PC-9 (cell line): Measurements from ENCODE around the gene RC3H2. TPM values are rescaled to one million over a fixed set of nuclear protein-coding genes. Genes with fewer than 3 reads are reported as not detected.
"Not testable (repeated sequence)": the region's sequence is repeated elsewhere in the genome, so short reads cannot be mapped to it uniquely, and the experiment has no call there.

ENCODE experiments used
- BruUV-seq: library from RNA; stranded (reverse); fragments of 400-500 nt; replicated peaks from 2 replicates; lab custom pipeline; 2021; lab: Mats Ljungman, UMichigan
- CTCF ChIA-PET: fragments of 300-600 bp; sonication (Branson Sonifier 250); formaldehyde crosslinking; loops from one replicate; lab custom pipeline; 2022; ENCODE audit warnings: antibody characterized with exemption; lab: Charles Lee
- POLR2A ChIA-PET: fragments of 300-600 bp; sonication (Branson Sonifier 250); formaldehyde crosslinking; loops from one replicate; lab custom pipeline; 2022; ENCODE audit warnings: antibody characterized with exemption; ENCODE audit not compliant: unreplicated experiment; lab: Charles Lee
- DNase-seq, 2 experiments: peaks; one replicate each; pipeline versions ENCODE4 v3.0.0 to v3.0.0-alpha.2; 2015 to 2022; ENCODE audit warnings: mixed read lengths in 1 of 2
- H2AFZ ChIP-seq: fragments of 200-600 bp; sonication (generic); 2 replicates; pipeline ENCODE4 v1.8.1; 2017; ENCODE audit warnings: antibody characterized with exemption
- H3F3A ChIP-seq: fragments of 200-600 bp; sonication (generic); 2 replicates; pipeline ENCODE4 v1.8.1; 2017; ENCODE audit warnings: antibody characterized with exemption, mild to moderate bottlenecking, low read depth; ENCODE audit not compliant: insufficient read depth
- H3K27ac ChIP-seq: fragments of 200-600 bp; sonication (generic); 2 replicates; pipeline ENCODE4 v1.6.1; 2016; ENCODE audit warnings: mixed run types
- H3K27me3 ChIP-seq: fragments of 200-600 bp; sonication (generic); 2 replicates; pipeline ENCODE4 v1.6.1; 2016; ENCODE audit warnings: low read depth, mixed run types; ENCODE audit not compliant: insufficient read depth
- H3K36me3 ChIP-seq: fragments of 200-600 bp; sonication (generic); 2 replicates; pipeline ENCODE4 v1.6.1; 2016; ENCODE audit warnings: low read depth, mixed run types
- H3K4me1 ChIP-seq: fragments of 200-600 bp; sonication (generic); replicated peaks from 2 replicates; pipeline ENCODE4 v1.6.1; 2016; ENCODE audit warnings: mixed run types; ENCODE audit not compliant: insufficient read depth
- H3K4me2 ChIP-seq: fragments of 200-600 bp; sonication (generic); 2 replicates; pipeline ENCODE4 v1.6.1; 2017; ENCODE audit warnings: mixed run types
- H3K4me3 ChIP-seq: fragments of 200-600 bp; sonication (generic); 2 replicates; pipeline ENCODE4 v1.6.1; 2016; ENCODE audit warnings: mixed run types
- H3K79me2 ChIP-seq: fragments of 200-600 bp; sonication (generic); 2 replicates; pipeline ENCODE4 v1.6.1; 2017; ENCODE audit warnings: low read depth, mixed run types
- H3K9me2 ChIP-seq: fragments of 200-600 bp; sonication (generic); 2 replicates; pipeline ENCODE4 v1.8.1; 2017; ENCODE audit warnings: mild to moderate bottlenecking; ENCODE audit not compliant: insufficient read depth
- H3K9me3 ChIP-seq: fragments of 200-600 bp; sonication (generic); 2 replicates; pipeline ENCODE4 v1.8.1; 2016; ENCODE audit warnings: low read depth; ENCODE audit not compliant: insufficient read depth
- H4K20me1 ChIP-seq: fragments of 200-600 bp; sonication (generic); 2 replicates; pipeline ENCODE4 v1.8.1; 2017; ENCODE audit not compliant: insufficient read depth
- CTCF ChIP-seq: fragments of 200-600 bp; sonication (generic); conservative IDR thresholded peaks from 2 replicates; pipeline ENCODE4 v1.6.1; 2017; ENCODE audit warnings: mixed run types, antibody characterized with exemption, mild to moderate bottlenecking, moderate library complexity
- EZH2 ChIP-seq: fragments of 200-600 bp; sonication (generic); IDR thresholded peaks from 2 replicates; pipeline ENCODE4 v1.8.0; 2017; ENCODE audit warnings: antibody characterized with exemption, low read depth
- intact Hi-C: fragments of 100-400 bp; cut with micrococcal nuclease; formaldehyde crosslinking; loops from one replicate; pipeline ENCODE4 v1.10.0; 2022; ENCODE audit not compliant: unreplicated experiment
- total RNA-seq: library from RNA; stranded (reverse); gene quantifications from 2 replicates; pipeline ENCODE4 v1.2.3, GENCODE V29; 2021

The RC3H2 gene
- total RNA-seq, 1 experiment from 2014 or later = 58.8 TPM

- peaks cover 11% of the 10 kb centered on the region for H3K4me1 ChIP-seq
- no peaks in the 10 kb centered on the region for H3K27me3 ChIP-seq
- H3F3A ChIP-seq = peaks cover 43% of the 10 kb centered on the region
- intact Hi-C loops = loop anchor here (1.0 to 2.0 kb wide), 3 partner anchors 8 to 78 kb away; partner anchors contain the start of genes RC3H2 and ZBTB26
- H3K27ac ChIP-seq = peak within 1 kb of the TSS; percentile 76
- BruUV-seq = TSS peak; percentile 76
- H3K9me3 ChIP-seq = no peaks in the 10 kb centered on the region
- DNase-seq = peak; percentile 77 to 78
- peaks cover 38% of the 10 kb centered on the region for H3K79me2 ChIP-seq
- peak within 1 kb of the TSS; percentile 94 for H3K4me2 ChIP-seq
- ChIA-PET CTCF (interaction anchor here (0.6 to 0.9 kb wide), 2 partner anchors 20 to 79 kb away, joined by 3 to 7 read pairs; no protein-coding TSS in a partner anchor), POLR2A (interaction anchor here (0.7 to 1.7 kb wide), 7 partner anchors 8 to 455 kb away, joined by 3 to 25 read pairs (median 12); partner anchors contain the start of genes RABGAP1 and ZBTB26)
- no peaks in the 10 kb centered on the region for H3K9me2 ChIP-seq
- TF ChIP-seq EZH2 (no peak), CTCF (no peak)
- peak within 1 kb of the TSS; percentile 74 for H3K4me3 ChIP-seq
- peak within 1 kb of the TSS; percentile 85 for H2AFZ ChIP-seq
- peaks cover 23% of the 10 kb centered on the region for H3K36me3 ChIP-seq
- H4K20me1 ChIP-seq = no peaks in the 10 kb centered on the region; the same call in 1 of the 2 replicates
These were observed 8.0 kb upstream of the RC3H2 start, which contains the start of gene ZBTB6 for GRCh38 chr9:122912964-122913673. Gene ZBTB6 (minus strand): TSS chr9:122913323. CDS start chr9:122912072, 1,251 bp downstream.

- peaks cover 48% of the 10 kb centered on the region for H3F3A ChIP-seq
- CTCF ChIA-PET = no interaction called here
- H3K4me2 ChIP-seq = peak overlapping the region; percentile 94
- H3K36me3 ChIP-seq = peaks cover 23% of the 10 kb centered on the region
- H3K79me2 ChIP-seq = peaks cover 38% of the 10 kb centered on the region
- TF ChIP-seq CTCF = no peak
- no peak for TF ChIP-seq EZH2
- H3K4me3 ChIP-seq = peak overlapping the region; percentile 74
- no peaks in the 10 kb centered on the region for H3K9me3 ChIP-seq
- no peak for DNase-seq
- peak overlapping the region; percentile 85 for H2AFZ ChIP-seq
- no peaks in the 10 kb centered on the region for H3K27me3 ChIP-seq
- H3K9me2 ChIP-seq = no peaks in the 10 kb centered on the region
- H4K20me1 ChIP-seq = no peaks in the 10 kb centered on the region; the same call in 1 of the 2 replicates
- BruUV-seq = no TSS peak
- POLR2A ChIA-PET = interaction anchor here (0.7 to 1.7 kb wide), 6 partner anchors 9 to 455 kb away, joined by 3 to 25 read pairs (median 8); partner anchors contain the start of genes RABGAP1 and ZBTB26
- intact Hi-C loops = loop anchor here (2.0 kb wide), 1 partner anchor 78 kb away; no protein-coding TSS in a partner anchor
- H3K4me1 ChIP-seq = peaks cover 11% of the 10 kb centered on the region
- H3K27ac ChIP-seq = peak overlapping the region; percentile 76
These were observed 7.5 kb upstream of the RC3H2 start for GRCh38 chr9:122912671-122912963.

GRCh38 chr9:122906122-122906521, 963 bp upstream of the RC3H2 start:
- peaks cover 30% of the 10 kb centered on the region for H3F3A ChIP-seq
- peaks cover 54% of the 10 kb centered on the region for H3K79me2 ChIP-seq
- DNase-seq, H3K27ac ChIP-seq, H4K20me1 ChIP-seq, H3K9me2 ChIP-seq, BruUV-seq, H3K9me3 ChIP-seq, H3K4me3 ChIP-seq, intact Hi-C loops, H3K27me3 ChIP-seq, H2AFZ ChIP-seq: not testable (repeated sequence)
- peaks cover 16% of the 10 kb centered on the region for H3K36me3 ChIP-seq
- ChIA-PET CTCF (interaction anchor here (0.7 kb wide), 1 partner anchor 676 kb away, joined by 3 read pairs; no protein-coding TSS in a partner anchor), POLR2A (interaction anchor here (0.6 kb wide), 1 partner anchor 960 kb away, joined by 5 read pairs; no protein-coding TSS in a partner anchor)
- peak overlapping the region; percentile 95; the same call in 1 of the 2 replicates for H3K4me2 ChIP-seq
- H3K4me1 ChIP-seq = peaks cover 19% of the 10 kb centered on the region
